PFSK-1 (cell line): ENCODE measurements around the gene SFRP5.

Experiments
- FOXP2 ChIP-seq: optimal IDR thresholded peaks from 2 replicates; pipeline ENCODE3; 2011; ENCODE audit warnings: borderline replicate concordance, control low read depth, inconsistent platforms; ENCODE audit not compliant: insufficient read depth; ENCODE audit errors: extremely low read length, extremely low read depth
- POLR2AphosphoS5 ChIP-seq: IDR thresholded peaks from 2 replicates; pipeline ENCODE4 v1.6.1; 2012; ENCODE audit warnings: low read depth, mild to moderate bottlenecking, control low read depth, low read length, moderate library complexity
- REST ChIP-seq, 2 experiments: IDR thresholded peaks; 2 replicates each; pipeline versions ENCODE4 v1.6.1 to v1.8.0; 2011 to 2012; ENCODE audit warnings: low read depth in 2 of 2, low read length in 2 of 2, control low read depth in 1 of 2, inconsistent platforms in 1 of 2, mild to moderate bottlenecking in 1 of 2, moderate library complexity in 1 of 2; ENCODE audit not compliant: insufficient read depth in 1 of 2
- SIN3A ChIP-seq: IDR thresholded peaks from 2 replicates; pipeline ENCODE4 v1.6.1; 2012; ENCODE audit warnings: mild to moderate bottlenecking, low read length, moderate library complexity, borderline replicate concordance; ENCODE audit not compliant: insufficient read depth
- TAF1 ChIP-seq: IDR thresholded peaks from 2 replicates; pipeline ENCODE4 v1.6.1; 2012; ENCODE audit warnings: low read length, control low read depth, borderline replicate concordance; ENCODE audit not compliant: insufficient read depth

The SFRP5 gene

GRCh38 chr10:97771055-97771891 lies 526 bp downstream of the SFRP5 start:
- TF ChIP-seq TAF1 (no peak), FOXP2 (no peak), REST (IDR thresholded peaks at IDR 0.05; ENCODE audit: insufficient read depth in 1 of 2, low read depth in 2 of 2, low read length in 2 of 2) (no peak), SIN3A (no peak), POLR2AphosphoS5 (no peak)

- TF ChIP-seq REST (IDR thresholded peaks at IDR 0.05; ENCODE audit: insufficient read depth in 1 of 2, low read depth in 2 of 2, low read length in 2 of 2) (no peak), FOXP2 (no peak), SIN3A (no peak), POLR2AphosphoS5 (no peak), TAF1 (no peak)
Observed at GRCh38 chr10:97770255-97770654, 1.5 kb downstream of the SFRP5 start.

- TF ChIP-seq REST (IDR thresholded peaks at IDR 0.05; ENCODE audit: insufficient read depth in 1 of 2, low read depth in 2 of 2, low read length in 2 of 2) (no peak), FOXP2 (no peak), POLR2AphosphoS5 (no peak), SIN3A (no peak), TAF1 (no peak)
Observed at GRCh38 chr10:97768322-97769315, 3.2 kb downstream of the SFRP5 start.

- TF ChIP-seq TAF1 = no peak
- TF ChIP-seq FOXP2 = no peak
- TF ChIP-seq POLR2AphosphoS5 = no peak
- no peak for TF ChIP-seq REST (IDR thresholded peaks at IDR 0.05; ENCODE audit: insufficient read depth in 1 of 2, low read depth in 2 of 2, low read length in 2 of 2)
- no peak for TF ChIP-seq SIN3A
Observed at GRCh38 chr10:97766996-97767924, 4.5 kb downstream of the SFRP5 start.
